Measurements from ENCODE around the gene C2orf72. TPM values are rescaled to one million over a fixed set of nuclear protein-coding genes. Genes with fewer than 3 reads are reported as not detected.

C2orf72 gene
- total RNA-seq, 4 donors from 2014 or later: 0.50 TPM; not detected in 3

DNA sequence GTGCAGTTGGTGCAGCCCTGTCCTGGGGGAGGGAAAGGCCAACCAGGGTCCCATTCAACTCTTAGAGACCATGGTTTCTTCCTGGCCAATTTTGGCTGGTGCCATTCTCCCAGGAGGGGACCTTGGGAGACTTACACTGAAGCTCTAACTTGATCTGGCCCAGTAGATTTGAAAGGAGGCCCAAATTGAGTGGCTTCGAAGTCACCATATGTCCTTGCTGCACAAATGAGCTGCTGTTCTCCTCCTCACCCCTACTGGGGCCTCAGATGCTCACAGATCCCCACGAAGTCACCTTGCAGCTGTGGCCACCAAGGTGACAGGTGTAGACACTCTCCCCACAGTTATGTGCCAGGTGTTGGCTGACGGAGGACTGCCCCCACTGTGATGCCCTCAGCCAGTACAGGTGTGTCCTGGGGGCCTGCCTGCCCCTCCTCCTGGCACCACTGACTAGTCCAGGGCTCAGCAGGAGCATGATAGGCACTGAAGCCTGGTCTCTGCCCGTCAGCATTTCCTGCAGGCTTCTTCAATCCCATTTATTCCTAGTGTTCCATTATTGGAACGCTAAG, 4.7 kb upstream of the C2orf72 start:
- WGBS, 2 donors: 78 to 85% methylated on average over 4 to 5 of the region's 5 CpGs
- TF ChIP-seq POLR2A (IDR thresholded peaks at IDR 0.05): no peak
- TF ChIP-seq, protein P1, sequence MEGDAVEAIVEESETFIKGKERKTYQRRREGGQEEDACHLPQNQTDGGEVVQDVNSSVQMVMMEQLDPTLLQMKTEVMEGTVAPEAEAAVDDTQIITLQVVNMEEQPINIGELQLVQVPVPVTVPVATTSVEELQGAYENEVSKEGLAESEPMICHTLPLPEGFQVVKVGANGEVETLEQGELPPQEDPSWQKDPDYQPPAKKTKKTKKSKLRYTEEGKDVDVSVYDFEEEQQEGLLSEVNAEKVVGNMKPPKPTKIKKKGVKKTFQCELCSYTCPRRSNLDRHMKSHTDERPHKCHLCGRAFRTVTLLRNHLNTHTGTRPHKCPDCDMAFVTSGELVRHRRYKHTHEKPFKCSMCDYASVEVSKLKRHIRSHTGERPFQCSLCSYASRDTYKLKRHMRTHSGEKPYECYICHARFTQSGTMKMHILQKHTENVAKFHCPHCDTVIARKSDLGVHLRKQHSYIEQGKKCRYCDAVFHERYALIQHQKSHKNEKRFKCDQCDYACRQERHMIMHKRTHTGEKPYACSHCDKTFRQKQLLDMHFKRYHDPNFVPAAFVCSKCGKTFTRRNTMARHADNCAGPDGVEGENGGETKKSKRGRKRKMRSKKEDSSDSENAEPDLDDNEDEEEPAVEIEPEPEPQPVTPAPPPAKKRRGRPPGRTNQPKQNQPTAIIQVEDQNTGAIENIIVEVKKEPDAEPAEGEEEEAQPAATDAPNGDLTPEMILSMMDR (IDR thresholded peaks at IDR 0.05): no peak
- Histone ChIP-seq H3K4me3 (replicated peaks in 1 of 3) (no peak overlapping the region), H3K36me3 (no peaks in the 10 kb centered on the region), H3K27me3 (peaks cover 3% of the 10 kb centered on the region), H3K9me3 (no peaks in the 10 kb centered on the region), H3K27ac (no peak overlapping the region), H3K4me1 (no peaks in the 10 kb centered on the region)
- intact Hi-C loops (cut with DNase I): no loop called here
- no peak for DNase-seq

DNA sequence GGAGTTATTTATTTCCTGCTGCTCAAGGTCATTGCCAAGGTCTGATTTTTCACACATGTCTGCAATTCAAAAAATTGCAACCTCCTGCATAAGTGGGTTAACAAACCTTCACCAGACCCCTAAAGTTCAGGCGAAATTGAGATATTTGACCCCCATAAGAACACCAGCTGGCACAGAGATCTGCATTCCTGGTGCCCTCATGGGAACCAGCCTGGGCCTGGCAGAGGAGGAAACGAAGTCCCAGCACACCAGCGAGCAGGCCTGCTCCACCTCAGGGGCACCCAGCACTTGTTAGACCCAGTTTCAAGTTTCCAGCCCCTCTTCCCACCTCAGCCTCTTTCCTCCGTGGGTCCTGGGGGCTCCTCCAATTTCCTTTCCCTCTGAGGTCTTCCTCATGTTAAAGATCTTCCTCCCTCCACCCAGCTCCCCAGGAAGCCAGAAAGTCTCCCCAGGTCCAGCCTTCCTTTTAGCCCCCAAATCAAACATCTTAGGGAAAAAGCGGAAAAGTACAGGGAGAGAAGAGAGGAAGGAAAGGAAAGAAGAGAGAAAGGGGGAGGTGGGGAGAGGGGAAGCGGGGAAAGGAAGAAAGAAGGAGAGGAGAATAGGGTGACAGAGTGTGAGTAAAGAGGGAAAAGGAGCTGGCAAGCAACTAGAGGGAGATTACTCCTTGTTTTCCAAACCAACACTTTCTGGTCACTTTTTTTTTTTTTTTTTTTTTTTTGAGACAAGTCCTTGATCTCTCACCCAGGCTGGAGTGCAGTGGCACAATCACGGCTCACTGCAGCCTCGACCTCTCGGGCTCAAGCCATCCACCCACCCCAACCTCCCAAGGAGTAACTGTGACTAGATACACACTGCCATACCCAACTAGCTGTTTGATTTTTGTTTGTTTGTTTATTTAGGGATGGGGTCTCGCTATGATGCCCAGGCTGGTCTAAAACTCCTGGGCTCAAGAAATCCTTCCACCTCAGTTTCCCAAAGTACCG, 3.9 kb upstream of the C2orf72 start:
- no peak for TF ChIP-seq POLR2A (IDR thresholded peaks at IDR 0.05)
- TF ChIP-seq, protein P1 (IDR thresholded peaks at IDR 0.05): no peak
- no peak overlapping the region for H3K27ac ChIP-seq
- no peaks in the 10 kb centered on the region for H3K9me3 ChIP-seq
- H3K4me1 ChIP-seq: no peaks in the 10 kb centered on the region
- WGBS, 2 donors: 61 to 64% methylated on average over 11 of the region's 11 CpGs
- H3K27me3 ChIP-seq: peaks cover 6% of the 10 kb centered on the region
- no peak for DNase-seq
- no peaks in the 10 kb centered on the region for H3K36me3 ChIP-seq
- intact Hi-C loops (cut with DNase I): no loop called here
- H3K4me3 ChIP-seq (replicated peaks in 1 of 3): no peak overlapping the region

DNA sequence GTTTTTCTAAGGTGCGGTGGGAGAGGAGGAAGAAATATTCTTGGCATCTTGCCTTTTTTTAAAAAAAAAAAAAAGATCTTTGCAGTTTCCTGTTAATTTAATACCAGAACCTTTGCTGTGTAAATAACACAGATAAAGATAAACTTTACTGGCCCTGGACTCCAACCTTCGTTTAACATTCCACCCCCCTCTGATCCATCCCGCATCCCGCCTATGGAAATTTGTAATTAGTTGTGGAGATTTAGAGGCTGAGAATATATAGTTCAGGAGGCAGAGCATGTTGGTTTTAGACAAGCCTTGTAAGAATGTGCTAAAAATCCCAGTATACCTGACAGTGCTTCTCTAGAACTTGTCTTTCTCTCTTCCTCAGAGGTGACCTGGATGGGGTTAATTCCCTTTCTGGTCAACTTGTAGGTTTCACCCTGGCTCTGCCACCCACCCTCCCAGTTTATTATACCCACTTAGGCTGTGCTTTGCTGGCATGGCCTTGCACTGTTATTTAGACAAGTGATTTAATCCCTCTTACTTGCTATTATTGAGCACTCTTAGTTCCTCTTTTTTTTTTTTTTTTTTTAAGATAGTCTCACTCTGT, 2.9 kb upstream of the C2orf72 start:
- H3K4me3 ChIP-seq (replicated peaks in 1 of 3): no peak overlapping the region
- H3K9me3 ChIP-seq: no peaks in the 10 kb centered on the region
- WGBS, 2 donors: 41 to 42% methylated on average over 4 of the region's 4 CpGs
- H3K36me3 ChIP-seq: no peaks in the 10 kb centered on the region
- no peaks in the 10 kb centered on the region for H3K4me1 ChIP-seq
- TF ChIP-seq, protein P1 (IDR thresholded peaks at IDR 0.05): no peak
- no peak for TF ChIP-seq POLR2A (IDR thresholded peaks at IDR 0.05)
- no peak overlapping the region for H3K27ac ChIP-seq
- H3K27me3 ChIP-seq: peaks cover 9% of the 10 kb centered on the region
- intact Hi-C loops (cut with DNase I): no loop called here
- no peak for DNase-seq

DNA sequence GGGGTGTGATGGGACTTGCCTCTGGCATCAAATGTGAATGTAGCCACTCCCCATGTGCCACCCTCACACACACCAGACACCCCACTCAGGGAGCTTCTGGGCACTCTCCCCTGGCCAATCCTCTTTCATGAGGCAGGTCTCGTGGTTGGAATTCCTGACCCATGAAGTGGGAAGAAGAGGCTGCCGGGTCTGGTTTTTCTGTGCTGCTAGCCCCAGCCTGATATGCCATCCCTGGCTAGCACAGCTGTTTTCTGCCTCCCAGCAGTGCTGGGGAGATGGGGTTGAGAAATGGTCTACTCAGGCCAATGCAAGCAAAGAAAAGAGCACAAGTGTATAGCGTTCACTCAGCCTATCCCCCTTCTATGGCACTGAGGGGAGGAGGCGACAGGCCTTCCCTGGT, 1.2 kb upstream of the C2orf72 start:
- Histone ChIP-seq H3K4me1 (no peaks in the 10 kb centered on the region), H3K27me3 (peaks cover 9% of the 10 kb centered on the region), H3K36me3 (no peaks in the 10 kb centered on the region), H3K4me3 (replicated peaks in 1 of 3) (no peak overlapping the region), H3K27ac (no peak overlapping the region), H3K9me3 (no peaks in the 10 kb centered on the region)
- WGBS, 2 donors: 47 to 54% methylated on average over 4 of the region's 4 CpGs
- DNase-seq: no peak
- intact Hi-C loops (cut with DNase I): no loop called here
- TF ChIP-seq, protein P1 (IDR thresholded peaks at IDR 0.05): no peak
- TF ChIP-seq POLR2A (IDR thresholded peaks at IDR 0.05): no peak
